ENCODE measurements around the gene GIMAP1.

The GIMAP1 gene

DNA sequence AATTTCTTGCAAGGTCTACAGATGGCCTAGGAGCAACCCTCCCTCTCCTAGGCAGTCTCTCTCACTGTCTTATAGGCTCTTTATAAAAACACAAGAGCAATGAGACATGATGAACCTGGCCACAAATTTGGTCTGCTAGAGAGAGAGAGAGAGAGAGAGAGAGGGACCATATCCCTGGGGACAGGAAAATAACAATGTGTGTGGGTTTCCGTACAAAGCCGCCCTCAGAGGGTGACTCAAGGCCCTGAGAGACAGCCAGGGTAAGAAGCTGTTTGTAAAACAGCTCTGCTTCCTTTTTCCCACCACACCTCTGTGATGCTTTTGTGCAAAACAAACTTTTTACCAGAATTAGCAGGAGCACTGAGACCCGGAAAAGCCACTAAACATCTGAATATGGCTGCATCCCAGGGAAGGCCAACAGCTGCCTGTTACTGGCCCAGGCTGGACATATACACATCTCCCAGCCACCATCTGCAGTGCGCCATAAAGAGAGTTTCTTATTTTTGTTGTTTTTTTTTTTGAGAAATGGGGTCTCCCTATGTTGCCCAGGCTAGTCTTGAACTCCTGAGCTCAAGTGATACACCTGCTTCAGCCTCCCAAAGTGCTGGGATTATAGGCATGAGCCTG is 39.2 kb downstream of the GIMAP1 start:
- DNase-seq (ENCODE audit: low read depth) = peak; percentile 83
- TF ChIP-seq CTCF (IDR thresholded peaks at IDR 0.05; ENCODE audit: insufficient read depth, low read depth, low read length, missing control alignments) = no peak
- H3K4me3 ChIP-seq (ENCODE audit: low read depth, low read length) = no peak overlapping the region

DNA sequence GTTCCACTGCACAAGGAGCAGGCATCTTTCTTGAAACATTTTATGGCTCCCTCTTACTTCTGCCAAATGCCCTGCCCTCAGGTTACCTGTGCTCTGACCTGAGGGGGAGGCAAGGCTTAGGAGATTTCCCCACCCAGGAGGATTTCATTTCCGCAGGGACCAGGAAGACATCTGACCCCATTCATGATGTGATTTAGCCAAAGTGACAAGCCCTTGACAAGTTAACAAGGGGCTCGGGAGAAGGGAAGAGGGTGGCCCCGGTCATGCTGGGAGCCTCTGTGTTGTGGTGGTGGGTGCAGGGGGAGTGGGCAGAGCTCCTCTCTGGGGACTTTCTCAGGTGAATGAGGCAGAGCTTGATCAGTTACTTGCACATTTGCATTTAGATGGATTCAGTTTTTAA is 39.8 kb downstream of the GIMAP1 start:
- DNase-seq (ENCODE audit: low read depth) = no peak
- H3K4me3 ChIP-seq (ENCODE audit: low read depth, low read length) = no peak overlapping the region
- TF ChIP-seq CTCF (IDR thresholded peaks at IDR 0.05; ENCODE audit: insufficient read depth, low read depth, low read length, missing control alignments) = no peak

DNA sequence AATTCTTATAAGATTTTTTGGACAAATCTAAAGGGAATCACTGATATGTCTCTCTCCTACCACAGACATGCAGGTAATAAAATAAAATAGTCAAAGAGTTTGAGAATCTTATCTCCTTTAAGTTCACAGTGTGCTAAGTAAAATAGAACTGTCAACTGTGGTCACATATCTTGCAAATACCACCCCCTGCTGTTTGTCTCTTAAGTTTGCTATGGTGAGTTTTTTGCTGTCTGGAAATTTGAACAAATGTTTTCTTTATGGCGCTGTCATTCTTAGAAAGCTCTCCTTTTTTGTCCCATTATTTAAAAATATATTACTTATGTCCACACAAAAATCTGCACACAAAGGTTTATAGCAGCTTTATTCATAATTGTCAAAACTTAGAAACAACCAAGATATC is 40.4 kb downstream of the GIMAP1 start:
- DNase-seq (ENCODE audit: low read depth) = peak; percentile 72
- TF ChIP-seq CTCF (IDR thresholded peaks at IDR 0.05; ENCODE audit: insufficient read depth, low read depth, low read length, missing control alignments) = peak; percentile 52
- H3K4me3 ChIP-seq (ENCODE audit: low read depth, low read length) = no peak overlapping the region

- DNase-seq (ENCODE audit: low read depth) = no peak
- no peak for TF ChIP-seq CTCF (IDR thresholded peaks at IDR 0.05; ENCODE audit: insufficient read depth, low read depth, low read length, missing control alignments)
- H3K4me3 ChIP-seq (ENCODE audit: low read depth, low read length) = no peak overlapping the region
These were observed 43.1 kb downstream of the GIMAP1 start for GRCh38 chr7:150759479-150759878.

DNA sequence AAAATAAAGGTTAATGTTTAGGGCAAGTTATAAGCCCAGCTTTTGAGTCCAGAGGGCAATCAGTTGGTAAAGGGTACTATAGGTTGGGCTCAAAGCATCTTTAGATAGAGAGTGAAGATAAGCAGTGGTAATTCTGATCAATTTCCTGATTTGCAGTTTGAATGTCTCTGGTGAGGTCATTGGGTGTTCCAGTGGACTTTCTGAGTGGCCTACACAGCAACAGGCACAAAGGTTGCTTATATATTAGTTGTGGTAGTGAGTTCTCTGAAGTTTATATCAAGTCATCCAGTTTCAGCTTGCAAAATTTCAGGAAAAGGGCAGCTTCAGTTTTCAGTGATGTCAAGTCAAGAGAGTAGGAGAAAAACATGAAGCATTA is 49.9 kb downstream of the GIMAP1 start:
- no peak for TF ChIP-seq CTCF (IDR thresholded peaks at IDR 0.05; ENCODE audit: insufficient read depth, low read depth, low read length, missing control alignments)
- DNase-seq (ENCODE audit: low read depth) = no peak
- no peak overlapping the region for H3K4me3 ChIP-seq (ENCODE audit: low read depth, low read length)

- no peak for TF ChIP-seq CTCF (IDR thresholded peaks at IDR 0.05; ENCODE audit: insufficient read depth, low read depth, low read length, missing control alignments)
- H3K4me3 ChIP-seq (ENCODE audit: low read depth, low read length) = no peak overlapping the region
- DNase-seq (ENCODE audit: low read depth) = no peak
These were observed 53.4 kb downstream of the GIMAP1 start for GRCh38 chr7:150769768-150770167.
